Lower leg skin (tissue), 3 donors: Measurements from ENCODE around the gene TRAF3IP1.

Source experiments
- POLR2A ChIP-seq, 2 donors: fragments of 450-650 bp; IDR thresholded peaks; one replicate each; pipeline ENCODE4 v1.6.1; 2016 to 2017; ENCODE audit warnings: antibody characterized with exemption in 2 of 2, mild to moderate bottlenecking in 1 of 2, moderate library complexity in 1 of 2
- TF ChIP-seq, protein P1 (sequence below), 3 donors: fragments of 450-650 bp; IDR thresholded peaks; one replicate each; pipeline ENCODE4 v1.5.1; 2016; ENCODE audit warnings: antibody characterized with exemption in 3 of 3, mild to moderate bottlenecking in 3 of 3, moderate library complexity in 2 of 3

DNA sequence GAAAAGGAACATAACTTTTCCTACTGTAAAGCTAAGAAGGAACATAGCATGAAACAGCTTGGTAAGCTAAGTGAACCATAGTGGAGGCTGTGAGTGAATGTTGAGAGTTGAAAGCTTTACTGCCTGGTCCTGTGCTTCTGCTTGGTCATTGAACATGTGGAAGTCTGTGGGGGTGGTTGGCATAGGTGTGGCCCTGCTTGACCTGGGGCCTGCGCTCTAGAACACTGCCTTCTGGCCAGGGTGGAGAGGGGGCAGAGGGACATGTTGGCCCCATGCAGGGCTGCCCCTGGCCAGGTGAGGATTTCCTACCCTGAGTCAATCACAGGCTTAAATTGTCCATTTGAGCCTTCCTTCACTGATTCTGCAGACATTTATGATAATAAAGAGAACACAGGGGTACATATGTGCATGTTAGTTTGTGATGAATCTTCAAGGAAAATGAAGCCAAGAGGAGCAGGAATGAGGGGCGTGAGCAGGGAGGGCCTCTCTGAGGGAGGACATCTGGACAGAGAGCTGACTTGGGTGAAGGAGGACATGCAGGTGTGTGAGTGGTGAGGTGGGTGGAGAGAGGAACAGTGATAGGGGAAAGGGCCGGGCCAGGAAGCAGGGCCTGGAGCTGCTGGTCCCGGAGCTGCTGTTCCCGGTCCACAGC is 16.6 kb downstream of the TRAF3IP1 start:
- TF ChIP-seq, protein P1, sequence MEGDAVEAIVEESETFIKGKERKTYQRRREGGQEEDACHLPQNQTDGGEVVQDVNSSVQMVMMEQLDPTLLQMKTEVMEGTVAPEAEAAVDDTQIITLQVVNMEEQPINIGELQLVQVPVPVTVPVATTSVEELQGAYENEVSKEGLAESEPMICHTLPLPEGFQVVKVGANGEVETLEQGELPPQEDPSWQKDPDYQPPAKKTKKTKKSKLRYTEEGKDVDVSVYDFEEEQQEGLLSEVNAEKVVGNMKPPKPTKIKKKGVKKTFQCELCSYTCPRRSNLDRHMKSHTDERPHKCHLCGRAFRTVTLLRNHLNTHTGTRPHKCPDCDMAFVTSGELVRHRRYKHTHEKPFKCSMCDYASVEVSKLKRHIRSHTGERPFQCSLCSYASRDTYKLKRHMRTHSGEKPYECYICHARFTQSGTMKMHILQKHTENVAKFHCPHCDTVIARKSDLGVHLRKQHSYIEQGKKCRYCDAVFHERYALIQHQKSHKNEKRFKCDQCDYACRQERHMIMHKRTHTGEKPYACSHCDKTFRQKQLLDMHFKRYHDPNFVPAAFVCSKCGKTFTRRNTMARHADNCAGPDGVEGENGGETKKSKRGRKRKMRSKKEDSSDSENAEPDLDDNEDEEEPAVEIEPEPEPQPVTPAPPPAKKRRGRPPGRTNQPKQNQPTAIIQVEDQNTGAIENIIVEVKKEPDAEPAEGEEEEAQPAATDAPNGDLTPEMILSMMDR (IDR thresholded peaks at IDR 0.05): no peak
- no peak for TF ChIP-seq POLR2A (IDR thresholded peaks at IDR 0.05)
